Measurements from ENCODE around the gene SH3RF1. TPM values are rescaled to one million over a fixed set of nuclear protein-coding genes. Genes with fewer than 3 reads are reported as not detected.

SH3RF1 gene
- total RNA-seq, 1 donor from 2014 or later, result 19.6 TPM

- H3K36me3 Mint-ChIP-seq, result no peaks in the 10 kb centered on the region
- peaks cover 13% of the 10 kb centered on the region for H3K4me1 Mint-ChIP-seq
- no peak overlapping the region for H3K27ac Mint-ChIP-seq
- no peak for TF ChIP-seq CTCF (IDR thresholded peaks at IDR 0.05; ENCODE audit: unreplicated experiment)
- no peak overlapping the region for H3K4me3 Mint-ChIP-seq
- DNase-seq (ENCODE audit: low spot score in 2 of 2, unreplicated experiment in 2 of 2), result no peak
- H3K27me3 Mint-ChIP-seq (ENCODE audit: low read depth), result no peaks in the 10 kb centered on the region
- H3K9me3 Mint-ChIP-seq, result no peaks in the 10 kb centered on the region
Observed at GRCh38 chr4:169221662-169222061, 49.1 kb downstream of the SH3RF1 start.

DNA sequence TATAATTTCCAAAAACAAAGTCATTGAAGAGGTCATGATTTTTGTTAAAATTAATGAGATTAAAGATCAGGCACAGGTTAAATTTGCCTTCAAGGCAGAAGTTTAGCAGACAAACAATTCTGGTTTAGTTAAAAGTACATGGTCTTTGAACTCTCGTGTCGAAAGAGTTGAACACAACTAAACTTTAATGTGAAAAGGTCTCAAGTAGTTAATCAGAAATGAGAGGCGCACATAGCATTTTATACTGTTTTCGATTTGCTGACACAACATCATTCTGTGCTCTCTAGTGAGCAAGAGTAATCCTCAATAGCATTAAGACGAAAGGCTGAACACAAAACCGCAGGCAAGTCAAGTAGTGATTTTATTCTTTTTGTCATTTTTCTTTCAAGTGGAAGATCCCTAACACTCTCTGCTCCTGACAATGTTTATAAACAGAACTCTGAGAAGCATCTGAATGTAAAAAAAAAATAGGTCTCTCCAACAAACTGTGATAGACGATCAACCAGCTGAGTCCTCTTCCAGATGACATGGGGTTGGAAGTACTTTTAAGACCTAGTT lies 49.8 kb downstream of the SH3RF1 start:
- Mint-ChIP-seq H3K27me3 (ENCODE audit: low read depth) (no peaks in the 10 kb centered on the region), H3K27ac (no peak overlapping the region), H3K36me3 (no peaks in the 10 kb centered on the region), H3K4me1 (peaks cover 13% of the 10 kb centered on the region), H3K9me3 (no peaks in the 10 kb centered on the region), H3K4me3 (no peak overlapping the region)
- DNase-seq (ENCODE audit: low spot score in 2 of 2, unreplicated experiment in 2 of 2), result no peak
- no peak for TF ChIP-seq CTCF (IDR thresholded peaks at IDR 0.05; ENCODE audit: unreplicated experiment)

- Mint-ChIP-seq H3K27me3 (ENCODE audit: low read depth) (no peaks in the 10 kb centered on the region), H3K4me3 (no peak overlapping the region), H3K27ac (no peak overlapping the region), H3K4me1 (peaks cover 13% of the 10 kb centered on the region), H3K9me3 (no peaks in the 10 kb centered on the region), H3K36me3 (no peaks in the 10 kb centered on the region)
- no peak for DNase-seq (ENCODE audit: low spot score in 2 of 2, unreplicated experiment in 2 of 2)
- TF ChIP-seq CTCF (IDR thresholded peaks at IDR 0.05; ENCODE audit: unreplicated experiment), result no peak
Observed at GRCh38 chr4:169220447-169220846, 50.3 kb downstream of the SH3RF1 start.

DNA sequence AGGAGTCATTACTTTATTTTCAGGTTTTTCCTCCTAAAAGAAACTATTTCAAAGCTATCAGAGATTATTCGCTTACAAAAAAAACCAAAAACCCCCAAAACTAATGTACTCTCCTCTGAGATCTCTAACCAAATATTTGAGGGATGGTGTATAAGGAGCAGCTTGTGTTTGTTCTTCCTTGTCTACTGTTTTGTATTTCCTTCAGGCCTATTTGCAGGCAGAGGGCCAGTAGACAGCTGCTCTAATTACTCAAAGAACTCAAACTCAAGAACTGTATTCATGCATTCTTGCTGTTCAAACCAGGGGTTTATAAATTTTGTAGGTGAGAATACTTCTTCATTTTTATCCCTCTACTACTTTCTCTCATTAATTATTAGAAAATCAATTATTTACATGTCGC lies 51.3 kb downstream of the SH3RF1 start:
- H3K9me3 Mint-ChIP-seq, result peaks cover 10% of the 10 kb centered on the region
- DNase-seq (ENCODE audit: low spot score in 2 of 2, unreplicated experiment in 2 of 2), result no peak
- no peak for TF ChIP-seq CTCF (IDR thresholded peaks at IDR 0.05; ENCODE audit: unreplicated experiment)
- H3K27me3 Mint-ChIP-seq (ENCODE audit: low read depth), result no peaks in the 10 kb centered on the region
- H3K4me3 Mint-ChIP-seq, result no peak overlapping the region
- peaks cover 13% of the 10 kb centered on the region for H3K4me1 Mint-ChIP-seq
- peaks cover 8% of the 10 kb centered on the region for H3K36me3 Mint-ChIP-seq
- no peak overlapping the region for H3K27ac Mint-ChIP-seq

DNA sequence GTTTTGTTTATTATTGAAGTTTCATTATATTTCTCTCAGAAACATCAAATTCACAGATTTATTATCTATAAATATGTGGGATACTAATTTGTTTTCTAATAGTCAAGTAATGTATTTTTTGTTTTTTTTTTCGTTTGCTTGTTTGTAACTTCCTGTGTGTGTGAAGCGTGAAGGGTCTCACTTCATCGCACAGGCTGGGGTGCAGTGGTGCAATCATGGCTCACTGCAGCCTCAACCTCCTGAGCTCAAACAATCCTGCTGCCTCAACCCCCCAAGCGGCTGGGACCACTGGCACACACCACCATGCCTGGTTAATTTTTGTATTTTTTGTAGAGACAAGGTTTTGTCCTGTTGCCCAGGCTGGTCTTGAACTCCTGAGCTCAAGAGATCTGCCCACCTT lies 55.1 kb downstream of the SH3RF1 start:
- H3K9me3 Mint-ChIP-seq, result peaks cover 24% of the 10 kb centered on the region
- DNase-seq (ENCODE audit: low spot score in 2 of 2, unreplicated experiment in 2 of 2), result no peak
- H3K27me3 Mint-ChIP-seq (ENCODE audit: low read depth), result no peaks in the 10 kb centered on the region
- H3K36me3 Mint-ChIP-seq, result peaks cover 22% of the 10 kb centered on the region
- no peak overlapping the region for H3K27ac Mint-ChIP-seq
- peaks cover 9% of the 10 kb centered on the region for H3K4me1 Mint-ChIP-seq
- TF ChIP-seq CTCF (IDR thresholded peaks at IDR 0.05; ENCODE audit: unreplicated experiment), result no peak
- H3K4me3 Mint-ChIP-seq, result no peak overlapping the region

DNA sequence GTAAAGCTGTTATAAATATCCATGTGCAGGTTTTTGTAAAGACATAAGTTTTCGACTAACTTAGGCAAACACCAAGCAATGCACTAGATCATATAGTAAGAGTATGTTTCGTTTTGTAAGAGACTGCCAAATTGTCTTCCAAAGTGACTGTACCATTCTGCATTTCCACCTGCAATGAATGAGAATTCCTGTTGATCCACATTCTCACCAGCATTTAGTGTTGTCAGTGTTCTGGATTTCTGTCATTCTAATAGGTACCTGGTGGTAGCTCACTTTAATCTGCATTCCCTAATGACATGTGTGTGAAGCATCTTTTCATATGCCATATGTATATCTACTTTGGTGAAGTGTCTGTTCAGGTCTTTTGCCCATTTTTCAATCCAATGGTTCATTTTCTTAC lies 57.8 kb downstream of the SH3RF1 start:
- H3K4me3 Mint-ChIP-seq, result no peak overlapping the region
- DNase-seq (ENCODE audit: low spot score in 2 of 2, unreplicated experiment in 2 of 2), result no peak
- H3K27me3 Mint-ChIP-seq (ENCODE audit: low read depth), result no peaks in the 10 kb centered on the region
- H3K9me3 Mint-ChIP-seq, result peaks cover 24% of the 10 kb centered on the region
- H3K4me1 Mint-ChIP-seq, result peaks cover 2% of the 10 kb centered on the region
- TF ChIP-seq CTCF (IDR thresholded peaks at IDR 0.05; ENCODE audit: unreplicated experiment), result no peak
- H3K27ac Mint-ChIP-seq, result no peak overlapping the region
- H3K36me3 Mint-ChIP-seq, result peaks cover 26% of the 10 kb centered on the region
